ENCODE measurements around the gene YDJC. TPM values are rescaled to one million over a fixed set of nuclear protein-coding genes. Genes with fewer than 3 reads are reported as not detected.
"Not testable (repeated sequence)": the region's sequence is repeated elsewhere in the genome, so short reads cannot be mapped to it uniquely, and the experiment has no call there.

Gene YDJC
- total RNA-seq, 1 donor from 2014 or later: 15.7 TPM

DNA sequence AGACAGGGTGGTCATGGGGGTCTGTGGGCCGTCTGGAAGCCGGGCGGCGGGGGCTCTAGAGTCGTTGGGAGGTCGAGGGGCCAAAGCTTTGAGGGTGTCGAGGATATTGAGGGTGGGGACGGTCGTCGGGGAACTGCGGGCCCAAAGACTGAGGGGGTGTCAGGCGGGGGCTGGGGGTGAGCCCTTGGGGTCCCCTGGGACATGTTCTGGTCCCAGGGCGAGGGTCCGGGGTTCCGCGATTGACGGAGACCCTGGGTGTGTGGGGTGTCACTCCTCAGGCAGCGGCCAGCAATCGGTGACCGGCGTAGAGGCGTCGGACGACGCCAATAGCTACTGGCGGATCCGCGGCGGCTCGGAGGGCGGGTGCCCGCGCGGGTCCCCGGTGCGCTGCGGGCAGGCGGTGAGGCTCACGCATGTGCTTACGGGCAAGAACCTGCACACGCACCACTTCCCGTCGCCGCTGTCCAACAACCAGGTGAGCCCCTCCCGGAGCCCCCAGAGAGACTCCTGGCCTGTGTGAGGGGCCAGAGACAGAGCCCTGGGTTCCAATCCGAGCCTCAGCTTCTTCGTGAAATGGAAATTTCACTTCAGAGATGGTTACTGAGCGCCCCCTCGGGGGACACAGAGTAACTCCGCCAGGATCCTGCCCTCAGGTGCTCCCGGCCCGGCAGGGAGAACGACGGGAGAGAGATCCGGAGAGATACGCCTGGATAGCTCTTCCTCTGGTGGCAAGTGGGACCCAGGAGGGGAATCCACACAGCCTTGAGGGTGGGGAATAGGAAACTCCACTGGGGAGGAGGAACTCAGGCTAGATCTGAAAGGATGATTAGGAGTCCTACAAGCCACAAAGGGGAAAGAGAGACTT lies 13.0 kb upstream of the YDJC start:
- Mint-ChIP-seq H3K27me3 (ENCODE audit: unreplicated experiment) (no peaks in the 10 kb centered on the region), H3K9me3 (ENCODE audit: unreplicated experiment) (no peaks in the 10 kb centered on the region), H3K36me3 (ENCODE audit: unreplicated experiment) (peaks cover 3% of the 10 kb centered on the region), H3K4me3 (ENCODE audit: unreplicated experiment) (peak overlapping the region; percentile 86), H3K27ac (ENCODE audit: unreplicated experiment) (peak overlapping the region; percentile 83), H3K4me1 (ENCODE audit: unreplicated experiment) (peaks cover 20% of the 10 kb centered on the region)
- TF ChIP-seq, protein P1, sequence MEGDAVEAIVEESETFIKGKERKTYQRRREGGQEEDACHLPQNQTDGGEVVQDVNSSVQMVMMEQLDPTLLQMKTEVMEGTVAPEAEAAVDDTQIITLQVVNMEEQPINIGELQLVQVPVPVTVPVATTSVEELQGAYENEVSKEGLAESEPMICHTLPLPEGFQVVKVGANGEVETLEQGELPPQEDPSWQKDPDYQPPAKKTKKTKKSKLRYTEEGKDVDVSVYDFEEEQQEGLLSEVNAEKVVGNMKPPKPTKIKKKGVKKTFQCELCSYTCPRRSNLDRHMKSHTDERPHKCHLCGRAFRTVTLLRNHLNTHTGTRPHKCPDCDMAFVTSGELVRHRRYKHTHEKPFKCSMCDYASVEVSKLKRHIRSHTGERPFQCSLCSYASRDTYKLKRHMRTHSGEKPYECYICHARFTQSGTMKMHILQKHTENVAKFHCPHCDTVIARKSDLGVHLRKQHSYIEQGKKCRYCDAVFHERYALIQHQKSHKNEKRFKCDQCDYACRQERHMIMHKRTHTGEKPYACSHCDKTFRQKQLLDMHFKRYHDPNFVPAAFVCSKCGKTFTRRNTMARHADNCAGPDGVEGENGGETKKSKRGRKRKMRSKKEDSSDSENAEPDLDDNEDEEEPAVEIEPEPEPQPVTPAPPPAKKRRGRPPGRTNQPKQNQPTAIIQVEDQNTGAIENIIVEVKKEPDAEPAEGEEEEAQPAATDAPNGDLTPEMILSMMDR (IDR thresholded peaks at IDR 0.05): peak; percentile 69
- DNase-seq (ENCODE audit: extremely low spot score, unreplicated experiment): peak; percentile 88

GRCh38 chr22:21641789-21642583 lies 12.2 kb upstream of the YDJC start, which contains the start of gene SDF2L1:
Gene SDF2L1 (plus strand): TSS chr22:21642302. CDS start chr22:21642337, 35 bp downstream.
- Mint-ChIP-seq H3K36me3 (ENCODE audit: unreplicated experiment) (peaks cover 3% of the 10 kb centered on the region), H3K27me3 (ENCODE audit: unreplicated experiment) (no peaks in the 10 kb centered on the region), H3K4me3 (ENCODE audit: unreplicated experiment) (peak within 1 kb of the TSS; percentile 86), H3K4me1 (ENCODE audit: unreplicated experiment) (peaks cover 20% of the 10 kb centered on the region), H3K9me3 (ENCODE audit: unreplicated experiment) (no peaks in the 10 kb centered on the region), H3K27ac (ENCODE audit: unreplicated experiment) (peak within 1 kb of the TSS; percentile 83)
- TF ChIP-seq, protein P1 (IDR thresholded peaks at IDR 0.05): no peak
- peak; percentile 99 for DNase-seq (ENCODE audit: extremely low spot score, unreplicated experiment)

- H3K4me3 Mint-ChIP-seq (ENCODE audit: unreplicated experiment): peak overlapping the region; percentile 86
- no peaks in the 10 kb centered on the region for H3K9me3 Mint-ChIP-seq (ENCODE audit: unreplicated experiment)
- DNase-seq (ENCODE audit: extremely low spot score, unreplicated experiment): no peak
- no peaks in the 10 kb centered on the region for H3K27me3 Mint-ChIP-seq (ENCODE audit: unreplicated experiment)
- peaks cover 16% of the 10 kb centered on the region for H3K4me1 Mint-ChIP-seq (ENCODE audit: unreplicated experiment)
- TF ChIP-seq, protein P1 (IDR thresholded peaks at IDR 0.05): peak; percentile 51
- peak overlapping the region; percentile 63 for H3K27ac Mint-ChIP-seq (ENCODE audit: unreplicated experiment)
- peaks cover 2% of the 10 kb centered on the region for H3K36me3 Mint-ChIP-seq (ENCODE audit: unreplicated experiment)
Observed at GRCh38 chr22:21641417-21641788, 11.6 kb upstream of the YDJC start.

DNA sequence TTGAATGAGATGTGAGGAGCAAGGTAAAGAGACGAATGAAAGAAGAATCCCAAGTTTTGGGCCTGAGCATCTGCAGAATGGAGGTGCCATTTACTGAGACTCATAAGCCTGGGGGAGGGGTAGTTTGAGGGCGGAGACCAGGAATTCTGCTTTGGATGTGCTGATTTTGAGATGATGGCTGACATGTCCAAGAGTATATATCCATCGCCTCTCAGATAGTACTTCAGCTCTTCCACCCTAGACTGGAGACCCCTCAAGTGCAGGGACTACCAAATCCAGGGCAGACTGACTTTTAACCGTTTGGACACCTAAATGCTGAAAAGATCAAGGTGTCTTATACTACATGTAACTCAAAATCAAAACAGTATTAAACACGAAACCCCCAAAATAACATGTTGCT lies 11.0 kb upstream of the YDJC start:
- peaks cover 16% of the 10 kb centered on the region for H3K4me1 Mint-ChIP-seq (ENCODE audit: unreplicated experiment)
- H3K4me3 Mint-ChIP-seq (ENCODE audit: unreplicated experiment): no peak overlapping the region
- TF ChIP-seq, protein P1 (IDR thresholded peaks at IDR 0.05): no peak
- no peaks in the 10 kb centered on the region for H3K36me3 Mint-ChIP-seq (ENCODE audit: unreplicated experiment)
- H3K27ac Mint-ChIP-seq (ENCODE audit: unreplicated experiment): peak overlapping the region; percentile 63
- H3K9me3 Mint-ChIP-seq (ENCODE audit: unreplicated experiment): no peaks in the 10 kb centered on the region
- H3K27me3 Mint-ChIP-seq (ENCODE audit: unreplicated experiment): no peaks in the 10 kb centered on the region
- DNase-seq (ENCODE audit: extremely low spot score, unreplicated experiment): no peak

GRCh38 chr22:21639359-21639758 lies 9.5 kb upstream of the YDJC start:
- no peaks in the 10 kb centered on the region for H3K36me3 Mint-ChIP-seq (ENCODE audit: unreplicated experiment)
- no peaks in the 10 kb centered on the region for H3K27me3 Mint-ChIP-seq (ENCODE audit: unreplicated experiment)
- peaks cover 16% of the 10 kb centered on the region for H3K4me1 Mint-ChIP-seq (ENCODE audit: unreplicated experiment)
- no peak overlapping the region for H3K4me3 Mint-ChIP-seq (ENCODE audit: unreplicated experiment)
- no peak for DNase-seq (ENCODE audit: extremely low spot score, unreplicated experiment)
- H3K9me3 Mint-ChIP-seq (ENCODE audit: unreplicated experiment): no peaks in the 10 kb centered on the region
- TF ChIP-seq, protein P1 (IDR thresholded peaks at IDR 0.05): no peak
- no peak overlapping the region for H3K27ac Mint-ChIP-seq (ENCODE audit: unreplicated experiment)

DNA sequence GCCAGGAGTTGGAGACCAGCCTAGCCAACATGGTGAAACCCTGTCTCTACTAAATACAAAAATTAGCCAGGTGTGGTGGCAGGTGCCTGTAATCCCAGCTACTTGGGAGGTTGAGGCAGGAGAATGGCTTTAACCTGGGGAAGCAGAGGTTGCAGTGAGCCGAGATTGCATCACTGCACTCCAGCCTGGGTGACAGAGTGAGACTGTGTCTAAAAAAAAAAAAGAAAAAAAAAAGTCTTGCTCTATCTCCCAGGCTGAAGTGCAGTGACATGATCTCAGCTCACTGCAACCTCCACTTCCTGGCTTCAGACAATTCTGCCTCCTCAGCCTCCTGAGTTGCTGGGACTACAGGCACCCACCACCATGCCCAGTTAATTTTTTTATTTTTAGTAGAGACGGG lies 7.6 kb upstream of the YDJC start:
- not testable (repeated sequence) for H3K4me3 Mint-ChIP-seq (ENCODE audit: unreplicated experiment); H3K27ac Mint-ChIP-seq (ENCODE audit: unreplicated experiment); H3K36me3 Mint-ChIP-seq (ENCODE audit: unreplicated experiment); DNase-seq (ENCODE audit: extremely low spot score, unreplicated experiment); H3K27me3 Mint-ChIP-seq (ENCODE audit: unreplicated experiment); H3K9me3 Mint-ChIP-seq (ENCODE audit: unreplicated experiment); H3K4me1 Mint-ChIP-seq (ENCODE audit: unreplicated experiment)

Data from osteocyte (in vitro differentiated cells).